Rectal smooth muscle tissue (tissue), 1 donor: ENCODE data around the gene GPR176.
"Not testable (repeated sequence)": the region's sequence is repeated elsewhere in the genome, so short reads cannot be mapped to it uniquely, and the experiment has no call there.

Source experiments
- H3K27ac ChIP-seq: one replicate; pipeline ENCODE4 v1.7.0; 2013; ENCODE audit warnings: low read depth, low read length, inconsistent platforms
- H3K27me3 ChIP-seq: one replicate; pipeline ENCODE4 v1.7.0; 2013; ENCODE audit warnings: low read length; ENCODE audit not compliant: control insufficient read depth, insufficient read depth
- H3K36me3 ChIP-seq: one replicate; pipeline ENCODE4 v1.7.0; 2013; ENCODE audit warnings: low read length; ENCODE audit not compliant: control insufficient read depth, insufficient read depth
- H3K4me1 ChIP-seq: one replicate; pipeline ENCODE4 v1.7.0; 2013; ENCODE audit warnings: low read length; ENCODE audit not compliant: control insufficient read depth, insufficient read depth
- H3K4me3 ChIP-seq: one replicate; pipeline ENCODE4 v1.7.0; 2013; ENCODE audit warnings: low read length
- H3K9ac ChIP-seq: one replicate; pipeline ENCODE4 v1.7.0; 2013; ENCODE audit warnings: low read length

The GPR176 gene

DNA sequence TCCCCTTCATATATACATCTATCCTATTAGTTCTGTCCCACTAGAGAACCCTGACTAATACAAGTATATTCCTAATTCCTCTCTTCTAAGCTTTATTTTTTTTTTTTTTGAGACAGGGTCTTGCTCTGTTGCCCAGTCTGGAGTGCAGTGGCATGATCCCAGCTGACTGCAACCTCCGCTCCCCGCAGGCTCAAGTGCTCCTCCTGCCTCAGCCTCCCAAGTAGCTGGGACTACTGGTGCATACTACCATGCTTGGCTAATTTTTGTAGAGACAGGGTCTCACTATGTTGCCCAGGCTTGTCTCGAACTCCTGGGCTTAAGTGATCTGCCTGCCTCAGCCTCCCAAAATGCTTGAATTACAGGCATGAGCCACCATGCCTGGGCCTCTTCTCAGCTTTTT lies 107.4 kb downstream of the GPR176 start:
- H3K4me1 ChIP-seq, H3K4me3 ChIP-seq, H3K36me3 ChIP-seq, H3K27ac ChIP-seq, H3K9ac ChIP-seq, H3K27me3 ChIP-seq: not testable (repeated sequence)

DNA sequence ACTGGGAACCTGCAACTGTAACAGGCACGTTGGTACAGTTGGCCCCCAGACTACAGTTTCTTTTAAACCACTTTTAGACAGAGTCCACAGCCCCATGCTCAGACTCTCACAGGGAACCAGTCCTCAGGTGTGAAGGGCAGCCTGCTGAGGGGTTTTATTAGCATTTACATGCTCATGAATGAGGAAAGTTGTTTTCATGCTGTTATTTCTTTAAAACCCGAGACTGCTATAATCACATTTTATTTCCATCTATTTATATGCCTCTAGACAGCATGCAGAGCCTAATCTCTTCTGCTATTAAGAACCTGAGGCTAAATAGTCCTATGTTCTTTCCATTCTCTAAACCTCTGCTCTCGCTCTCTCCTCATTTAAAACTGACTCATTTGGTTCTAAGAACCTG lies 111.2 kb downstream of the GPR176 start:
- Histone ChIP-seq H3K36me3 (no peaks in the 10 kb centered on the region), H3K27ac (no peak overlapping the region), H3K27me3 (no peaks in the 10 kb centered on the region), H3K4me3 (no peak overlapping the region), H3K9ac (no peak overlapping the region), H3K4me1 (no peaks in the 10 kb centered on the region)

DNA sequence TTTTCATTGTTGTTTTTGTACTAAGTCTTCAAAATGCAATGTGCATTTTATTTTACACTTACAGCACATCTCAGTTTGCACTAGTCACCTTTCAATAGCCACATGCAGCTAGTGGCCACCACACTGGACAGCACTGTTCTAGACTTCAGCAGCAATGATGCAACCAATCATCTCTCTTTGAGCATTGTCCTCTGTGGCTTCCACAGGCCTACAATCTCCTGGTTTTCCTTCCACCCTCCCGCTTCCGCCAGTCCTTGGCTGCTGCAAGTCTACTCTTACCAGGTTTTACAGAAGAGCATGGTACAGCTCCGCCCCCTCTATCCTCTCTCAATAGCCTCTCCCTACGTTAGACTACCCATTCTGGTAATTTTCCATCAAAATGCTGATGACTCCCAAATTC lies 112.3 kb downstream of the GPR176 start:
- Histone ChIP-seq H3K27me3 (no peaks in the 10 kb centered on the region), H3K4me1 (no peaks in the 10 kb centered on the region), H3K9ac (no peak overlapping the region), H3K36me3 (no peaks in the 10 kb centered on the region), H3K27ac (no peak overlapping the region), H3K4me3 (no peak overlapping the region)

DNA sequence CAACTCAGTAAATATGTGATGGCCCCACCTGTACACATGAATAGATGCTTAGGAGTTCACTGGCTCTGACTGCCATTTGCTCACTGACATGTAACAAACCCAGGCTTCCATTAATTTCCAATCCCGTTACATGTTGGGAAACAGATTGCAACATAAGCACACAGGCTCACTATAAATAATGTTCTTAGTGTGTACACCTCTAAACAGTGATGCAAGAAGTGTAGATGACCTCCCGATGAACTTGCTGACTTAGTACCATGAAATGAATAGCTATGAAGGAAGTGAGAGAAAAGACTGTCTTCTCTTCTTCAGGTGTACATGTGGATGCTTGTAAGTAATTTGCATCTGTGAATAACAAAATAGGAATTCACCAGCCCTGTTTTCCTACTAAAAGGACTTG lies 116.0 kb downstream of the GPR176 start:
- Histone ChIP-seq H3K27ac (no peak overlapping the region), H3K4me1 (no peaks in the 10 kb centered on the region), H3K27me3 (no peaks in the 10 kb centered on the region), H3K9ac (no peak overlapping the region), H3K4me3 (no peak overlapping the region), H3K36me3 (no peaks in the 10 kb centered on the region)

DNA sequence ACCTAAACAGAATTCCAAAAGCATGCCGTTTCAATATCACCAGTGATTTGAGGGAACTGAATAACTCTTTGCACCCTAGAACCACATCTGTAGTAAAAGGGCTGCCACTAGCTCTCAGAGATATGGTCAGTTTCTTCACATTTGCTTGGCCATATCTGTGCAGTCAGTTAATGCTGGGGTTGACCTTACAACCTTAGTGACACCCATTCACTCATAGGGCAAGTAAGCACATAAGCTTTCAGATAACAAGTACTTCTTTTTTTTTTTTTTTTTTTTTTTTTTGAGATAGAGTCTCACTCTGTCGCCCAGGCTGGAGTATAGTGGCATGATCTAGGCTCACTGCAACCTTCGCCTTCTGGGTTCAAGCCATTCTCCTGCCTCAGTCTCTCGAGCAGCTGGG lies 117.0 kb downstream of the GPR176 start:
- peaks cover 3% of the 10 kb centered on the region for H3K27me3 ChIP-seq

DNA sequence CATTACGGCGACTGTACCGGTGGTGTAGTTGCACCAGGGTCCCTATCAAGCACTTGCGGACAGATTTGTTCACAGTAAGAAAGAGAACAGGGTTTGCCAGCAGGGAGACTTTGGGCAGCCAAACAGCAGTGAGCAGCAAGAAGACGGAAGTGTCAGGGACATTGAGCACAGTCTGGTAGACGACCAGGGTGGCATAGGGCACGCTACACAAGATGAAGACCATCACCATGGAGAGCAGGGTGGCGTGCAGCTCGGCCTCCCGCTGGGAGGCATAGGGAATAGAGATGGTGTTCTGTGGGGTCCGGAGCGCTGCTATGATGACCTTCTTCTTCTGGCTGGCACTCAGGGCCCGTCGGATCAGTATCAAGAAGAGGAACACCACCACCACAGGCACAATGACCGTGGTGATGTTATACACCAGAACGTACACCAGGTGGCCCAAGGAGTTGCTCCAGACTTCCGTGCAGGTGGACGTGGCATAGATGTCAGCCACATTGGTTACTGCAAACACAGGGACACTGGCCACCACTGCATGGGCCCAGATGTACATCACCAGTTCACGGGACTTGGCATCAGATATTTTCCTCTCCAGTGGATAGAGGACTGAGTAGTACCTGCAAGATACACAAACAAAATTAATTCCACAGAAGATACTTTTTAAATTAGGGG lies 118.3 kb downstream of the GPR176 start:
- Histone ChIP-seq H3K4me3 (no peak overlapping the region), H3K36me3 (no peaks in the 10 kb centered on the region), H3K27ac (no peak overlapping the region)

More for the DNA sequence above, 117.0 kb downstream of the GPR176 start:
- Histone ChIP-seq H3K4me3 (no peak overlapping the region), H3K9ac (no peak overlapping the region), H3K4me1 (no peaks in the 10 kb centered on the region), H3K36me3 (no peaks in the 10 kb centered on the region), H3K27ac (no peak overlapping the region)

DNA sequence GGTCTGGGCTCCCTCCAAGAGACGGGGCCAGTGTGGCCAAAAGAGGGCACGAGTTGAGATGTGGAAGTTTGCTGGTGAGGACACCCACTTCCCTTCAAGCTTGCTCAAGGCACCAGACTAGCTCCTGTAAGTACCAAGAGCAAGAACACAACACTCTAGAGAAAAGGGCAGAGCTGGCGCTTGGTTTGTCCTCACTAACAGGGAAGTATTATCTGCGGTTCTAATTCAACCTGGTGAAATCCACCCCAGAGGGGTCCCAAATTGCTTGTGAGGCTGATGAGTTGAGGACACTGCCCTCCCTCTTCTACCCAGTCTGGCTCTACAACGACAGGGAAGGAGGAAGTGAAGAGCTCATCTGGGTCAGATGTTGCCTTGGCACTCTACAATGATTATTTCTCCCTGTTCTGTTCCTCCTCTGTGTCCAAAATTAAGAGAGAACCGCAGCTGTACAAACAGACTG lies 120.5 kb downstream of the GPR176 start:
- Histone ChIP-seq H3K27ac (no peak overlapping the region), H3K36me3 (no peaks in the 10 kb centered on the region), H3K4me1 (no peaks in the 10 kb centered on the region), H3K9ac (no peak overlapping the region), H3K27me3 (peaks cover 3% of the 10 kb centered on the region), H3K4me3 (no peak overlapping the region)

More for the DNA sequence above, 118.3 kb downstream of the GPR176 start:
- Histone ChIP-seq H3K9ac (no peak overlapping the region), H3K27me3 (peaks cover 3% of the 10 kb centered on the region), H3K4me1 (no peaks in the 10 kb centered on the region)

DNA sequence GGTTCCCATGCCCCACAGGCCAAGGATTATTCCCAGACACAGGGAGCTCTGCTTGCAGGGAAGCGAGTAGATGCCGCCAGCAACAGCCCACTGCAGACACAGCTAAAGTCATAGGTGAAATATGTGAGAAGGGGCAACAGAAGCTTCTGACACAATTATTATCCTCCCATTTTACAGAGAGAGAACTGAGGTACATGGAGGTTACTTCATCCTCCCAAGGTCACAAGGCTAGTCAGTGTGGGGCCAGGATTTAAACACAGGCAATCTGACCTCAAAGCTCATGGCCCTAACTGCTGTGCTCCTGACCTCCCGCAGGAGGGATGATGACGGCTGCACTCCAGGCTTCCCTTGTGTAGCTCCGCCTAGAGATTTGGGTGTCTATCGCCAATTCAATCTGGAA lies 121.7 kb downstream of the GPR176 start:
- no peak overlapping the region for H3K4me3 ChIP-seq
- H3K4me1 ChIP-seq: no peaks in the 10 kb centered on the region
- H3K27me3 ChIP-seq: peaks cover 3% of the 10 kb centered on the region
- H3K9ac ChIP-seq: no peak overlapping the region
- H3K27ac ChIP-seq: no peak overlapping the region
- H3K36me3 ChIP-seq: no peaks in the 10 kb centered on the region

DNA sequence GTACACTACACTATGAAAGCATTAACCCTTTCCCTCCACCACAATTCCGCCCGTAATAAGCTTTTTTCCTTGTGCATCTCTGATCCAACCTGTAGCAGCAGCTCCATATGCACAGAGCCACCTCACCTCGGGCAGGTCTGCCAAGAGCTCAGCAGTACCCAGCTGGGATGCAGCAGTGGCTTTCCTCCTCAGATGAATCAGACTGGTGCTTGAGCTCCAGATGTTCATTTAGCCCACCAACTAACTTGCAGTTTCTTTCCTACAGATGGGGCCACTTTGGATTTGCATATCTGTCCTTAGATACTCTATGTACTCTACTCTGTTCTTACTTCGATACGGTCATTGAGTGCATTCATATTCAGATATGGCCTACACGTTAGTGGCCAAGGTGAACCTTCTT lies 122.7 kb downstream of the GPR176 start:
- H3K4me1 ChIP-seq: no peaks in the 10 kb centered on the region
- no peak overlapping the region for H3K9ac ChIP-seq
- peaks cover 3% of the 10 kb centered on the region for H3K27me3 ChIP-seq
- no peak overlapping the region for H3K27ac ChIP-seq
- H3K4me3 ChIP-seq: no peak overlapping the region
- no peaks in the 10 kb centered on the region for H3K36me3 ChIP-seq

DNA sequence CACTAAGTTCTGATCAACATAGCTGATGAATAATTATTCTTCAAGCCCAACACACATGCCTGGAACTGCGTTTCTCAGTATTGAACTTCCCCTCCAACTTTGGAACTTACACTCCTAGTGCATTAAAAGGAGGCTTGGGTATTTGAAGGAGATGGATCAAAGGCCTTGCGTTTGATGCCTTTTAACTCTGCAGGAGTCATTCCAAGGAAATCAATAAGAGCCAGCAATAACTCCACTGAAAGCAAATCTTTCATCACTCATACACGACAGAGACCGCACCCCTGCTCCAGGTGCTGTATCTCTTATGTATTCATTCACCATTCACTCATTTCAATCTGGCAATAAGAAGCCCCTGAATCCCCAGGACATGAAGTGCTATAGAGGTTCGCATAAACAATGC lies 123.5 kb downstream of the GPR176 start:
- H3K4me1 ChIP-seq: no peaks in the 10 kb centered on the region
- no peak overlapping the region for H3K4me3 ChIP-seq
- no peaks in the 10 kb centered on the region for H3K36me3 ChIP-seq
- no peak overlapping the region for H3K9ac ChIP-seq
- H3K27me3 ChIP-seq: peaks cover 3% of the 10 kb centered on the region
- H3K27ac ChIP-seq: no peak overlapping the region

DNA sequence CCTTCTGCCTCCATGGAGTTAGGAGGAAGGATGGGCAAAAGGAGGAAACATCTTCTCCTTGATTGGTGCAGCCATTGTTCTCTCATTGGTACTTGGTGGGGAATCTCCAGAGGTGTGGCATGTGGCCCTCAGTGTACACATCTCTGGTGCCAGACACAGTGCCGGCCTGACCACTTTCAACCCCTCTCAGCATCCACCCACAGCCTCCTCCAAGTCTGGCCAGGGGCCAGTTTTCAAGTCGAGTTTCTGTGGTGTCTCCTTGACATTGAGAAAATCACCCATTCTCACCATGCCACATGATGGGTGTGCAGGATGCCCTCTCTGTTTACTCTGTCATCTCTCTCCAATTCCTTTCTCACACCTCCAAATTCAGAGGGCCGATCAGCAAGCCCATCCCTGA lies 124.6 kb downstream of the GPR176 start:
- Histone ChIP-seq H3K9ac (no peak overlapping the region), H3K27me3 (peaks cover 3% of the 10 kb centered on the region), H3K36me3 (no peaks in the 10 kb centered on the region), H3K4me1 (no peaks in the 10 kb centered on the region), H3K4me3 (no peak overlapping the region), H3K27ac (no peak overlapping the region)

DNA sequence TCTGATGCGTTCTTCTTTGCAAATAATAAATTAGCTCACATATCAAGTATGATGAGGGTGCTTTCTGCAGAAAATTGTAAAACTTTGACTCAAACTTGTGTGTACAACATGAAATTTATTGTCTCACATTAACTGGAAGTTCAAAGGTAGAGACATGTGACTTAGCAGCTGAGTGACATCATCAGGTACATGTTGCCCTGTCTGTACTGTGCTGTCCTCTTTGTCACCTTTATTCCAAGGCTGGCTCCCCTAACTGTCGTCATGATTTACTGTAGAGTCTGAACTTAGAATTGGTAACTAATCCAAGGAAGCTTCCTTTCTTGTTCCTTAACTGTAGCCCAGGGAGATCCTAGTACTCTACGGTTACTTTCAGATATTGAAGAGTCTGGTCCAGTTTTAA lies 125.1 kb downstream of the GPR176 start:
- Histone ChIP-seq H3K36me3 (no peaks in the 10 kb centered on the region), H3K4me3 (no peak overlapping the region), H3K27me3 (peaks cover 3% of the 10 kb centered on the region), H3K9ac (no peak overlapping the region), H3K27ac (no peak overlapping the region), H3K4me1 (no peaks in the 10 kb centered on the region)

DNA sequence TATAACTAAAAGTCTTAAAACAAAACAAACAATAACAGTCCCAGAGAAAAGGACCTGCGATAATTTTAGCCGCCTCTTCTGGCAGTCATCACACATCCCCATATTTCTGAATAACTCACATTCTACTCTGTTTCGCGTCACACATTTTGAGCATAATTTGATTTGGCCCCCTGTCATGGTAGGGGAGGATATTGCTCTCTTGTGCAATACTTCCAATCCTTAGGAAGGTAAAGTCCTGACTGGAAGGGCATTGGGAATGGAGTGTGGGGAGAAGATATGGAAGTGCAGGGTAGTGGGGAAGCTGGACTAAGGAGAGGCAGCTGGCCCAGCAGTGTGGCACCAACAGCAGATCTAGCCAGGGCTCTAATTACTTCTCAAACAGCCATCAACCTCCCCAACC lies 126.1 kb downstream of the GPR176 start:
- Histone ChIP-seq H3K27me3 (peaks cover 3% of the 10 kb centered on the region), H3K4me1 (no peaks in the 10 kb centered on the region), H3K4me3 (no peak overlapping the region), H3K9ac (no peak overlapping the region), H3K36me3 (no peaks in the 10 kb centered on the region), H3K27ac (no peak overlapping the region)
